HAP-1 (cell line): Measurements from ENCODE around the gene MRPL14.
A peak's percentile ranks its signal among the peaks of the same experiment; 100 is the strongest.

Source experiments
- DNase-seq, 2 experiments: peaks; one replicate each; pipeline ENCODE4 v3.0.0-alpha.2; 2016 to 2020; ENCODE audit warnings: low spot score in 2 of 2
- H3K27me3 ChIP-seq: fragments of 250-450 bp; sonication (Bioruptor Pico); 2 replicates; pipeline ENCODE4 v1.5.1; 2020; ENCODE audit warnings: low read depth, mild to moderate bottlenecking, moderate library complexity
- H3K36me3 ChIP-seq: fragments of 250-450 bp; sonication (Bioruptor Pico); replicated peaks from 2 replicates; pipeline ENCODE4 v1.5.1; 2020; ENCODE audit warnings: mild to moderate bottlenecking
- H3K4me1 ChIP-seq: fragments of 250-450 bp; sonication (Bioruptor Pico); 2 replicates; pipeline ENCODE4 v1.5.1; 2020; ENCODE audit warnings: mild to moderate bottlenecking
- H3K4me3 ChIP-seq: fragments of 250-450 bp; sonication (Bioruptor Pico); 2 replicates; pipeline ENCODE4 v1.5.1; 2020; ENCODE audit warnings: mild to moderate bottlenecking, moderate library complexity
- H3K9me3 ChIP-seq: fragments of 250-450 bp; sonication (Bioruptor Pico); 2 replicates; pipeline ENCODE4 v1.5.1; 2020; ENCODE audit warnings: mild to moderate bottlenecking, moderate library complexity
- in situ Hi-C: fragments of 300-500 bp; cut with MboI; formaldehyde crosslinking; loops from 3 replicates; pipeline ENCODE4 v1.14.3; 2020; ENCODE audit warnings: low sequenced_read_pairs, inconsistent platforms, mixed read lengths

The MRPL14 gene

DNA sequence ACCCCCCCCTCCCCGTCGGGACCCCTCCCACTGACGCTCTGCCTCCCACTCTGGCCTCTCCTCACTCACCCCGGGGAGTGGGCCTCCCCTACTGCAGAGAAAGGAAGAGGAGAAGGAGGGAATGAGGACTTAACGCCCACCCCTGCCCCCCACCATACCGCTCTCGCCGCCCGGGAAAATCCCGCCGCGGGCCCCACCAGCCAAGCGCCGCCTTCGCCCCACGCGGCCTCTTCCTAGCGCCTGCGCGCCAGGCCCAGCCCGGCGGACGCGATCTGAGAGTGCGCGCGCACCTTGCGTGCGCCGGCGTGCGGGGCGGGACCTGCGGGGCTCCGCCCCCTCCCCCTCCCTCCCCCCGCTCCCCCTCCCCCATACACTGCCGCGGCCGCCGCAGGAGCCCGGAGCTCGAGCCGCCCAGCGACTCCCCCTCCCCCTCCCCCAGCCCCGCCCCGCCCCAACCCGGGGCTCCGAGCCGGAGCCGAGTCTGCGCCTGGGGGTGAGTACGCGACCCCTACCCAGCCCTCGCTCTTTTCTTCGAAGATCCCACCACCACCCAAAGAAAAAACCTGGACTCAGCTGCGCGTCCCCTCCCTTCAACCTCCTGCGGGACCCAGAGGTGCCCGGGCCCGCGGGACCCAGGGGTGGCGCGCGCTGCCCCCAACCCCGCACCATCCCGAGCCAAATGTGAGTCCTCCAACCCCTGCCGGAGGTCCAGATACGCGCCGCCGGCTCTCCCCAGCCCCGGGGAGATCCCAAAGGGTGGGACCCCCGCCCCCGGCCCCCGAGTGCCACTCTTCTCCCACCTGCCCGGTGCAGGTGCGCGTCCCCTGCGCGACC is at the start of gene MRPL14, which contains the start of gene TMEM63B:
Gene MRPL14, minus strand, starts transcription at position 267 of the 834 bp plus-strand sequence. CDS start 10,841 bp downstream, outside the sequence.
Gene TMEM63B, plus strand, starts transcription at position 369 of the 834 bp plus-strand sequence. CDS start 7,031 bp downstream, outside the sequence.
- peak; percentile 81 to 89 for DNase-seq
- in situ Hi-C loops, result no loop called here
- Histone ChIP-seq H3K9me3 (no peaks in the 10 kb centered on the region), H3K4me3 (peak within 1 kb of the TSS; percentile 82), H3K4me1 (peaks cover 37% of the 10 kb centered on the region), H3K27me3 (no peaks in the 10 kb centered on the region), H3K36me3 (peaks cover 7% of the 10 kb centered on the region)

DNA sequence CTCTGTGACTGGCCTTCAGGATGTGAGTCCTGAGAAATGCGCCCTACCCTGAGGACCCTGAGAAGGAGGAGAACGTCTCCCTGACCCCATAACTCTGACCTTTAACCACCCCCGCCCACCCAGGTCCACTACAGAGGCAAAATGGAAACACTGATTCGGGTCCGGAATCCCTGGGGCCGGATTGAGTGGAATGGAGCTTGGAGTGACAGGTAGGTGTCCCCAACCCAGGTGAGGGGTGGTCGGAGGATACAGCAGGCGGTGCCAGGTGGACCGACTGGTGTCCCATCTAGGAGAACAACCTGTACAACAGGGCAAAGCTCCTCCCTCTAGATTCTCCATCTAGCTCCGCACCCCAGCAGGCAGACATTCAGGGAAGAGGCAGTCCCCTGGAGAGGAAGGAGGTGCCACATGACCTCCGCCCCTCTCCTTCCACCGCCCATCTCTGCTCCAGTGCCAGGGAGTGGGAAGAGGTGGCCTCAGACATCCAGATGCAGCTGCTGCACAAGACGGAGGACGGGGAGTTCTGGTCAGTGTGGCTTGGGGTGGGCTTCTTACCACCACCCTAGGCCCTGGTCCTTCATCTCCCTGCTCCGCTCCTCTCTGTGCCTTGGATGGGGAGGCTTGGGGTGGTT is 49.0 kb upstream of the MRPL14 start:
- H3K36me3 ChIP-seq, result no peaks in the 10 kb centered on the region
- in situ Hi-C loops, result no loop called here
- no peaks in the 10 kb centered on the region for H3K27me3 ChIP-seq
- no peaks in the 10 kb centered on the region for H3K4me1 ChIP-seq
- H3K9me3 ChIP-seq, result no peaks in the 10 kb centered on the region
- no peak overlapping the region for H3K4me3 ChIP-seq
- no peak for DNase-seq

- no peaks in the 10 kb centered on the region for H3K9me3 ChIP-seq
- H3K4me1 ChIP-seq, result no peaks in the 10 kb centered on the region
- DNase-seq, result peak; percentile 53 to 90
- in situ Hi-C loops, result loop anchor here (5.0 kb wide), 1 partner anchor 64 kb away; no protein-coding TSS in a partner anchor
- no peaks in the 10 kb centered on the region for H3K36me3 ChIP-seq
- H3K4me3 ChIP-seq, result no peak overlapping the region
- H3K27me3 ChIP-seq, result no peaks in the 10 kb centered on the region
Measured at GRCh38 chr6:44172731-44173500, 45.7 kb upstream of the MRPL14 start.

DNA sequence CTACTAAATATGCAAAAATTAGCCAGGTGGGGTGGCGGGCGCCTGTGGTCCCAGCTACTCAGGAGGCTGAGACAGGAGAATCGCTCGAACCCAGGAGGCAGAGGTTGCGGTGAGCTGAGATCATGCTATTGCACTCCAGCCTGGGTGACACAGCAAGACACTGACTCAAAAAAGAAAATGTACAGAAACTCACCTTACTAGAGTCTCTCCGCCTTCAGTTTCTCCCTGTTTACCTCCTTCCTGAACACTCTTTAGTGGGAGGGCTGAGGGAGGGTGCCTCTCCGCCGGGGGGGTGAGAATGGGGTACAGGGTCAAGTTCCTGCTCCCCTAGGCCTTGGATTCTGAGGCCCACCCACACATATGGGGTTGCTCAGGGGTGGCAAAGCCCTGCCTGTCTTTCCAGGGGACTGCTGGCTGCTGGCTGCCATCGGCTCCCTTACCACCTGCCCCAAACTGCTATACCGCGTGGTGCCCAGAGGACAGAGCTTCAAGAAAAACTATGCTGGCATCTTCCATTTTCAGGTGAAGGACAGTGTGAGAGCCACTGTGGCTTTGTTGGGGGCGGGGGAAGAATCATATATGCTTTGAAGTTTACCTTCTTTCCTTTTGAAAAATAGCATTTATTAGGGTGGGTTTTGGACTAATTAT is 44.8 kb upstream of the MRPL14 start:
- H3K4me1 ChIP-seq, result no peaks in the 10 kb centered on the region
- no peak for DNase-seq
- in situ Hi-C loops, result loop anchor here (5.0 kb wide), 1 partner anchor 65 kb away; no protein-coding TSS in a partner anchor

DNA sequence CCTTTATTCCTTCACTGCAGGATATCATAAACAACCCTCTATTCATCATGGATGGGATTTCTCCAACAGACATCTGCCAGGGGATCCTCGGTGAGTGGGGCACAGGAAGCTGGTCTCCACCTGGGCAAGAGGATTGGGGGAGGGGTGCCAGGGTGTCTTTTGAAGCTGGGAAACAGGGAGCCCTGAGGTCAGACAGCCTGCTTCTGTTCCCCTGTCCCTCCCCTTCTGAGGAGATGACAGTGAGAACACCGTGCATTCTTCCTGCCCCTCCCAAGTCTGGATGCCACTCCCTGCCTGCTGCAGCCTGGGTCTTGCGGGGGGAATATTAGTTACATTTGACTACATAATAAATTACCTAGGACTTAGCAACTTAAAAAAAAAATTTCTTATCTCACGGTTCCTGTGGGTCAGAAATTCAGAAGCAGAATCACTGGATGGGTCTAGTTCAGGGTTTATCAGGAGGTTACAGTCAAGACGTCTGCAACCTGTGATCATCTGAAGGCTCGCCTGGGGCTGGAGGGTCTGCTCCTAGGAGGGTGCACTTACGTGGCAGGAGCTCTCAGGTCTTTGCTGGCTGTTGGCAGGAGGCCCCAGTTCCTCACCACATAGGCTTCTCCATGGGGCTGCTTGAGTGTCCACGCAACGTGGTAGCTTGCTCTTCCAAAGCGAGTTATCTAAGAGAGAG is 42.8 kb upstream of the MRPL14 start:
- Histone ChIP-seq H3K9me3 (no peaks in the 10 kb centered on the region), H3K4me1 (no peaks in the 10 kb centered on the region), H3K4me3 (no peak overlapping the region), H3K27me3 (no peaks in the 10 kb centered on the region; the same call in 1 of the 2 replicates), H3K36me3 (no peaks in the 10 kb centered on the region)
- no peak for DNase-seq
- in situ Hi-C loops, result loop anchor here (5.0 kb wide), 1 partner anchor 67 kb away; no protein-coding TSS in a partner anchor

More for the DNA sequence above, 44.8 kb upstream of the MRPL14 start:
- Histone ChIP-seq H3K9me3 (no peaks in the 10 kb centered on the region), H3K27me3 (no peaks in the 10 kb centered on the region), H3K36me3 (no peaks in the 10 kb centered on the region), H3K4me3 (no peak overlapping the region)

DNA sequence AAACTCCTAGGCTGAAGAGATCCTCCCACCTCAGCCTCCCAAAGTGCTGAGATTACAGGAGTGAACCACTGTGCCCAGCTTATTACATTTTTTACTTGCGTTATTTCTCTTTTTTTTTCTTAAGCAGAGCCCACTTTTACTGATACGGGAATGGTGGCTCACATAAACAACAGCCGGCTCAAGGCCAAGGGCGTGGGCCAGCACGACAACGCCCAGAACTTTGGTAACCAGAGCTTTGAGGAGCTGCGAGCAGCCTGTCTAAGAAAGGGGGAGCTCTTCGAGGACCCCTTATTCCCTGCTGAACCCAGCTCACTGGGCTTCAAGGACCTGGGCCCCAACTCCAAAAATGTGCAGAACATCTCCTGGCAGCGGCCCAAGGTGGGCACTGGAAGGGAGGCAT is 41.9 kb upstream of the MRPL14 start:
- in situ Hi-C loops, result no loop called here

DNA sequence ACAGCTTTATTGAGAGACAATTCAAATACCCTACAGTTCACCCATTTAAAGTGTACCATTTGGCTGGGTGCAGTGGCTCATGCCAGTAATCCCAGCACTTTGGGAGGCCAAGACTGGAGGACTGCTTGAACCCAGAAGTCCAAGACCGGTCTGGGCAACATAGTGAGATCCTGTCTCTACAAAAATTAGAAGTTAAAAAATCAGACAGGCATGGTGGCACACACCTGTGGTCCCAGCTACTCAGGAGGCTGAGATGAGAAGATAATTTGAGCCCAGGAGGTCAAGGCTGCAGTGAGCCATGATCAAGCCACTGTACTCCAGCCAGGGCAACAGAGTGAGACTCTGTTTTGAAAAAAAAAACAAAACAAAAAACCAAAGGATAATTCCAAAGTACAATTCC is 40.3 kb upstream of the MRPL14 start:
- no peak overlapping the region for H3K4me3 ChIP-seq
- no peaks in the 10 kb centered on the region for H3K36me3 ChIP-seq
- in situ Hi-C loops, result no loop called here
- no peaks in the 10 kb centered on the region for H3K4me1 ChIP-seq
- no peak for DNase-seq
- H3K27me3 ChIP-seq, result peaks cover 3% of the 10 kb centered on the region
- H3K9me3 ChIP-seq, result no peaks in the 10 kb centered on the region

More for the DNA sequence above, 41.9 kb upstream of the MRPL14 start:
- no peaks in the 10 kb centered on the region for H3K9me3 ChIP-seq
- H3K27me3 ChIP-seq, result peaks cover 2% of the 10 kb centered on the region
- no peak for DNase-seq
- no peak overlapping the region for H3K4me3 ChIP-seq
- no peaks in the 10 kb centered on the region for H3K36me3 ChIP-seq
- H3K4me1 ChIP-seq, result no peaks in the 10 kb centered on the region

GRCh38 chr6:44166591-44167184 is 39.4 kb upstream of the MRPL14 start:
- in situ Hi-C loops, result no loop called here
- Histone ChIP-seq H3K36me3 (no peaks in the 10 kb centered on the region), H3K4me1 (no peaks in the 10 kb centered on the region), H3K9me3 (no peaks in the 10 kb centered on the region), H3K27me3 (peaks cover 3% of the 10 kb centered on the region), H3K4me3 (no peak overlapping the region)
- DNase-seq, result no peak

GRCh38 chr6:44166116-44166515 is 38.9 kb upstream of the MRPL14 start:
- in situ Hi-C loops, result no loop called here
- Histone ChIP-seq H3K36me3 (no peaks in the 10 kb centered on the region), H3K4me1 (no peaks in the 10 kb centered on the region), H3K27me3 (peaks cover 3% of the 10 kb centered on the region), H3K4me3 (no peak overlapping the region), H3K9me3 (no peaks in the 10 kb centered on the region)
- DNase-seq, result no peak

DNA sequence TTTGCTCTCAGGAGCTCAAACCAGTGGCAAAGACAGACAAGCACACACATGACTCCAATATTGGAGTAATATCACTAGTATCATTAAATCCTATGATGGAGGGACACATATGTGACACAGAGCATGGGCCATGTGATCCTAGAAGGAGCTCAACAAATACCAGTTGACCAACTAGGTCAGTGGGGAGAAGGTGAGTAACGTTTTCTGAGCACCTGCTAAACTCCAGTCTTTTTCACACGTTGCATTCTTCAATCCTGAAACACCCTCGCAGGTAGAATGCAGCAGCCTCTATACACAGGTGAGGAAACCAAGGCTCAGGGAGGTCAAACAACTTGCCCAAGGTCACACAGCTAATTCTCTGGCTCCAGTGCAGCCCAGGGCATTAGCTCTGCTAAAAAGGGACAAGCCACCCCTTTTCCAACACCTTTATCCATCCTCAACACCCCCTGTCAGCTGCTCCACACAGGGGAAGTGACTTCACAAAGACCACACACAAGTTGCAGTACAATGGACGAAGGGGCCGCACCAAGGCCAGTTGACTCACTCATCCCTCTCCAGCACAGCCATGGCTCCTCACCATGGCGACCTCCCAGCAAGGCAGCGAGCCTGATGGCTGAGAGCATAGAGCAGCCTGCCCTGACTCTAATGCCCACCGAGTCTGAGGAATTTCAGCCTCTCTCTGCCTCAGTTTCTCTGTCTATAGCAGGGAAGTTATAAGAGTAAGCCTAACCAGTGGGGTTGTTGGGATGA is 35.8 kb upstream of the MRPL14 start:
- Histone ChIP-seq H3K4me3 (no peak overlapping the region), H3K36me3 (no peaks in the 10 kb centered on the region), H3K9me3 (no peaks in the 10 kb centered on the region), H3K27me3 (peaks cover 3% of the 10 kb centered on the region), H3K4me1 (no peaks in the 10 kb centered on the region)
- in situ Hi-C loops, result no loop called here
- no peak for DNase-seq

DNA sequence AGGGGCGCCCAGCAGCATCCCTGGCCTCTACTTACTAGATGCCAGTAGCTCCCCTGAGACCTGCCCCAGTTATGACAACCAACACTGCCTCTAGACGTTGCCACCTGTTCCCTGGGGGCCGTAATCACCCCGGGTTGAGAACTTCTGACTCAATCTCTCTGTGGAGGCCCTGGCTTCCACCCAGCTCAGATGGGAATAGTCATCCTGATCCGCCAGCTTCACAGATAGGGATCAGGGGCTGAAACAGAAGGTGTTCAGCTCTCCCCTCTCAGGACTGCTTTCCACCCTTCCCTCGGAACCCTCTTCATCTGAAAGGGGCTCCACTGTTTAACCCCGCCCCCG is 34.7 kb upstream of the MRPL14 start:
- no peaks in the 10 kb centered on the region for H3K36me3 ChIP-seq
- no peaks in the 10 kb centered on the region for H3K4me1 ChIP-seq
- in situ Hi-C loops, result no loop called here

GRCh38 chr6:44158770-44159228 is 31.5 kb upstream of the MRPL14 start, which contains the start of gene CAPN11:
CAPN11 (plus strand) TSS chr6:44158820; CDS start chr6:44158849, 29 bp downstream.
- in situ Hi-C loops, result no loop called here
- no peak for DNase-seq
- H3K4me1 ChIP-seq, result no peaks in the 10 kb centered on the region

More for the DNA sequence above, 34.7 kb upstream of the MRPL14 start:
- no peak overlapping the region for H3K4me3 ChIP-seq
- DNase-seq, result no peak
- H3K27me3 ChIP-seq, result peaks cover 3% of the 10 kb centered on the region
- no peaks in the 10 kb centered on the region for H3K9me3 ChIP-seq

More at GRCh38 chr6:44158770-44159228, 31.5 kb upstream of the MRPL14 start, which contains the start of gene CAPN11:
- Histone ChIP-seq H3K36me3 (no peaks in the 10 kb centered on the region), H3K9me3 (no peaks in the 10 kb centered on the region), H3K4me3 (no peak within 1 kb of the TSS), H3K27me3 (no peaks in the 10 kb centered on the region; the same call in 1 of the 2 replicates)
